Embryonic facial prominence (tissue), 1 donor: ENCODE data around the gene DXO.
"Not testable (repeated sequence)": the region's sequence is repeated elsewhere in the genome, so short reads cannot be mapped to it uniquely, and the experiment has no call there.

Experiments
- DNase-seq: peaks from one replicate; pipeline ENCODE4 v3.0.0-alpha.2; 2016; ENCODE audit errors: extremely low spot score

DXO gene

GRCh38 chr6:31971993-31972708, at the start of gene DXO:
TSS of gene DXO (minus strand) at chr6:31972138. CDS start at chr6:31971675, 463 bp downstream.
- DNase-seq = peak; percentile 96

GRCh38 chr6:32014547-32014946, 42.6 kb upstream of the DXO start, which contains the start of gene C4B:
TSS of gene C4B (plus strand) at chr6:32014795. CDS start at chr6:32014846, 51 bp downstream.
- not testable (repeated sequence) for DNase-seq

GRCh38 chr6:32013738-32014137, 41.8 kb upstream of the DXO start:
- DNase-seq = not testable (repeated sequence)

- DNase-seq = not testable (repeated sequence)
These were observed 41.1 kb upstream of the DXO start for GRCh38 chr6:32012941-32013617.

- DNase-seq = not testable (repeated sequence)
These were observed 39.1 kb upstream of the DXO start for GRCh38 chr6:32010856-32011530.

- DNase-seq = not testable (repeated sequence)
These were observed 37.6 kb upstream of the DXO start for GRCh38 chr6:32009537-32009936.

- not testable (repeated sequence) for DNase-seq
These were observed 36.7 kb upstream of the DXO start for GRCh38 chr6:32008616-32009015.

- not testable (repeated sequence) for DNase-seq
These were observed 36.1 kb upstream of the DXO start for GRCh38 chr6:32008037-32008436.

- not testable (repeated sequence) for DNase-seq
These were observed 35.1 kb upstream of the DXO start for GRCh38 chr6:32007086-32007485.

GRCh38 chr6:32005991-32006529, 34.1 kb upstream of the DXO start:
- not testable (repeated sequence) for DNase-seq

- DNase-seq = not testable (repeated sequence)
These were observed 33.6 kb upstream of the DXO start for GRCh38 chr6:32005538-32005880.

GRCh38 chr6:32004864-32005537, 33.1 kb upstream of the DXO start:
- not testable (repeated sequence) for DNase-seq

GRCh38 chr6:32004393-32004792, 32.5 kb upstream of the DXO start:
- DNase-seq = not testable (repeated sequence)

- DNase-seq = not testable (repeated sequence)
These were observed 31.4 kb upstream of the DXO start for GRCh38 chr6:32003301-32003700.

- DNase-seq = not testable (repeated sequence)
These were observed 30.8 kb upstream of the DXO start for GRCh38 chr6:32002546-32003268.

- not testable (repeated sequence) for DNase-seq
These were observed 24.4 kb upstream of the DXO start for GRCh38 chr6:31996385-31996784.

- not testable (repeated sequence) for DNase-seq
These were observed 22.5 kb upstream of the DXO start for GRCh38 chr6:31994421-31994820.

GRCh38 chr6:31989363-31989762, 17.4 kb upstream of the DXO start:
- DNase-seq = not testable (repeated sequence)

GRCh38 chr6:31981744-31982143, 9.8 kb upstream of the DXO start, which contains the start of gene C4A:
TSS of gene C4A (plus strand) at chr6:31982057. CDS start at chr6:31982108, 51 bp downstream.
- not testable (repeated sequence) for DNase-seq

GRCh38 chr6:31980998-31981397, 9.1 kb upstream of the DXO start:
- not testable (repeated sequence) for DNase-seq
